GM23338 (cell line): ENCODE measurements around the gene KRTAP12-1.

ENCODE experiments used
- CREB1 ChIP-seq: fragments of 250-450 bp; sonication (Bioruptor Pico); IDR thresholded peaks from 2 replicates; pipeline ENCODE4 v1.5.0; 2020; ENCODE audit warnings: low read depth, mild to moderate bottlenecking, moderate library complexity
- CTCF ChIP-seq, 2 experiments: fragments of 200-600 bp in 1 of 2; sonication (generic) in 1 of 2; conservative IDR thresholded peaks; 2 replicates each; pipeline versions ENCODE4 v1.5.1 to v1.6.1; 2016 to 2017; ENCODE audit warnings: antibody characterized with exemption in 2 of 2, low read depth in 2 of 2, mild to moderate bottlenecking in 2 of 2, moderate library complexity in 1 of 2
- EZH2 ChIP-seq: fragments of 200-600 bp; sonication (generic); IDR thresholded peaks from one replicate; pipeline ENCODE4 v1.8.0; 2017; ENCODE audit warnings: antibody characterized with exemption, mild to moderate bottlenecking, low read depth; ENCODE audit not compliant: unreplicated experiment
- EZH2phosphoT487 ChIP-seq: fragments of 200-600 bp; sonication (generic); IDR thresholded peaks from one replicate; pipeline ENCODE4 v1.8.1; 2018; ENCODE audit warnings: antibody characterized with exemption; ENCODE audit not compliant: unreplicated experiment
- JUNB ChIP-seq: IDR thresholded peaks from one replicate; pipeline ENCODE4 v1.6.1; 2016; ENCODE audit warnings: antibody characterized with exemption; ENCODE audit not compliant: unreplicated experiment
- POLR2AphosphoS5 ChIP-seq: IDR thresholded peaks from 2 replicates; pipeline ENCODE4 v1.6.1; 2016; ENCODE audit warnings: antibody characterized with exemption, low read depth
- REST ChIP-seq: IDR thresholded peaks from one replicate; pipeline ENCODE4 v1.6.1; 2018; ENCODE audit warnings: antibody characterized with exemption; ENCODE audit not compliant: unreplicated experiment
- ZNF114 ChIP-seq: fragments of 250-450 bp; sonication (Bioruptor Pico); IDR thresholded peaks from 2 replicates; pipeline ENCODE4 v1.5.0; 2020; ENCODE audit warnings: mild to moderate bottlenecking, moderate library complexity
- ZNF331 ChIP-seq: fragments of 250-450 bp; sonication (Bioruptor Pico); IDR thresholded peaks from 2 replicates; pipeline ENCODE4 v1.5.0; 2020; ENCODE audit warnings: low read depth, mild to moderate bottlenecking, moderate library complexity
- ZNF462 ChIP-seq: fragments of 250-450 bp; sonication (Bioruptor Pico); IDR thresholded peaks from 2 replicates; pipeline ENCODE4 v1.5.0; 2020; ENCODE audit warnings: mild to moderate bottlenecking, moderate library complexity

- TF ChIP-seq CTCF (conservative IDR thresholded peaks at IDR 0.05; ENCODE audit: low read depth in 2 of 2) (no peak), EZH2phosphoT487 (no peak), POLR2AphosphoS5 (no peak), EZH2 (no peak), ZNF462 (CRISPR knock-in tag) (no peak), ZNF114 (no peak), REST (no peak), ZNF331 (CRISPR knock-in tag) (no peak), JUNB (no peak), CREB1 (no peak)
Measured at GRCh38 chr21:44653123-44653522, 28.8 kb downstream of the KRTAP12-1 start.
